Esophagus squamous epithelium (tissue), 5 donors: ENCODE measurements around the gene KRT8. TPM values are rescaled to one million over a fixed set of nuclear protein-coding genes. Genes with fewer than 3 reads are reported as not detected.

ENCODE experiments used
- DNase-seq: peaks from one replicate; lab custom pipeline; 2025; lab: John Stamatoyannopoulos, UW
- H3K27ac ChIP-seq, 4 donors: fragments of 200-600 bp; sonication (generic); one replicate each; pipeline ENCODE4 v1.5.1; 2016 to 2019; ENCODE audit warnings: mild to moderate bottlenecking in 1 of 4
- H3K27me3 ChIP-seq, 4 donors: fragments of 200-600 bp; sonication (generic); 1 replicate in 3 of 4; 2 replicates in 1 of 4; pipeline versions ENCODE4 v1.5.1 to v1.6.0; 2017 to 2021; ENCODE audit warnings: antibody characterized with exemption in 1 of 4
- H3K36me3 ChIP-seq, 3 donors: fragments of 200-600 bp; sonication (generic); one replicate each; pipeline ENCODE4 v1.5.1; 2016 to 2019
- H3K4me1 ChIP-seq, 3 donors: fragments of 200-600 bp; sonication (generic); one replicate each; pipeline ENCODE4 v1.5.1; 2017 to 2019
- H3K4me3 ChIP-seq, 4 donors: fragments of 200-600 bp; sonication (generic); 1 replicate in 3 of 4; 2 replicates in 1 of 4; pipeline ENCODE4 v1.5.1; 2016 to 2019; ENCODE audit warnings: mild to moderate bottlenecking in 2 of 4, moderate library complexity in 1 of 4
- H3K9me3 ChIP-seq, 3 donors: fragments of 200-600 bp; sonication (generic); one replicate each; pipeline ENCODE4 v1.5.1; 2016 to 2019
- CTCF ChIP-seq, 6 experiments: fragments of 450-650 bp in 4 of 6; fragments of 200-600 bp in 2 of 6; sonication (generic) in 2 of 6; IDR thresholded peaks; one replicate each; pipeline ENCODE4 v1.5.1; 2016 to 2019; ENCODE audit warnings: antibody characterized with exemption in 6 of 6, mild to moderate bottlenecking in 4 of 6, moderate library complexity in 4 of 6
- POLR2A ChIP-seq, 4 donors: fragments of 450-650 bp; IDR thresholded peaks; one replicate each; pipeline ENCODE4 v1.6.1; 2017; ENCODE audit warnings: antibody characterized with exemption in 4 of 4, mild to moderate bottlenecking in 4 of 4, moderate library complexity in 3 of 4
- WGBS, 2 donors: methylation state at CpG; one replicate each; pipeline ENCODE4 v1.1.5; 2018; 5-methylcytosine and 5-hydroxymethylcytosine counted together
- intact Hi-C: fragments of 100-400 bp; cut with DNase I; formaldehyde crosslinking; loops from one replicate; pipeline ENCODE4 v1.15.0; 2022
- total RNA-seq, 4 donors: library from RNA; depleted of rRNA; stranded (reverse); fragments of >200 nt; gene quantifications; one replicate each; pipeline ENCODE4 v1.1.0, GENCODE V29; 2016
- donor health status: DM: yes; HTN: yes; CAD: no.

The KRT8 gene
- total RNA-seq, 4 donors from 2014 or later = 27.2 to 50.2 (median 38.2) TPM

GRCh38 chr12:52914576-52915121, 9.8 kb upstream of the KRT8 start:
- TF ChIP-seq CTCF (IDR thresholded peaks at IDR 0.05) (no peak), POLR2A (IDR thresholded peaks at IDR 0.05) (no peak)
- Histone ChIP-seq H3K4me3 (no peak overlapping the region), H3K36me3 (no peaks in the 10 kb centered on the region), H3K4me1 (no peaks in the 10 kb centered on the region), H3K27me3 (peaks cover 0 to 26% (median 0%) of the 10 kb centered on the region in 4 donors), H3K9me3 (no peaks in the 10 kb centered on the region), H3K27ac (no peak overlapping the region)
- DNase-seq = no peak
- intact Hi-C loops = no loop called here
- WGBS, 2 donors = 94 to 100% methylated on average over 1 to 5 of the region's 7 CpGs

- intact Hi-C loops = no loop called here
- Histone ChIP-seq H3K27ac (no peak overlapping the region), H3K27me3 (peaks cover 0 to 26% (median 0%) of the 10 kb centered on the region in 4 donors), H3K9me3 (no peaks in the 10 kb centered on the region), H3K36me3 (no peaks in the 10 kb centered on the region), H3K4me1 (peaks cover 0 to 5% (median 0%) of the 10 kb centered on the region in 3 donors), H3K4me3 (no peak overlapping the region)
- no peak for TF ChIP-seq CTCF (IDR thresholded peaks at IDR 0.05)
- no peak for TF ChIP-seq POLR2A (IDR thresholded peaks at IDR 0.05)
- DNase-seq = no peak
- WGBS, 2 donors = 88 to 93% methylated on average over 9 of the region's 9 CpGs
These were observed 8.6 kb upstream of the KRT8 start for GRCh38 chr12:52913431-52913821.

- Histone ChIP-seq H3K27me3 (peaks cover 0 to 26% (median 0%) of the 10 kb centered on the region in 4 donors), H3K36me3 (no peaks in the 10 kb centered on the region), H3K4me3 (no peak overlapping the region), H3K9me3 (no peaks in the 10 kb centered on the region), H3K4me1 (peaks cover 2 to 10% (median 2%) of the 10 kb centered on the region in 3 donors), H3K27ac (no peak overlapping the region)
- no peak for TF ChIP-seq POLR2A (IDR thresholded peaks at IDR 0.05)
- no peak for TF ChIP-seq CTCF (IDR thresholded peaks at IDR 0.05)
- 88 to 89% methylated on average over 7 of the region's 8 CpGs for WGBS, 2 donors
- DNase-seq = no peak
- intact Hi-C loops = no loop called here
These were observed 8.0 kb upstream of the KRT8 start for GRCh38 chr12:52912711-52913430.

GRCh38 chr12:52910248-52910883, 5.5 kb upstream of the KRT8 start:
- H3K27ac ChIP-seq = no peak overlapping the region
- intact Hi-C loops = no loop called here
- WGBS, 2 donors = 59 to 77% methylated on average over 7 to 8 of the region's 10 CpGs
- peaks cover 17 to 35% (median 21%) of the 10 kb centered on the region in 3 donors for H3K4me1 ChIP-seq
- H3K27me3 ChIP-seq = peaks cover 0 to 13% (median 0%) of the 10 kb centered on the region in 4 donors
- H3K36me3 ChIP-seq = no peaks in the 10 kb centered on the region
- TF ChIP-seq CTCF (IDR thresholded peaks at IDR 0.05) (no peak), POLR2A (IDR thresholded peaks at IDR 0.05) (no peak)
- H3K4me3 ChIP-seq = no peak overlapping the region
- no peak for DNase-seq
- no peaks in the 10 kb centered on the region for H3K9me3 ChIP-seq

- Histone ChIP-seq H3K4me3 (no peak overlapping the region), H3K27me3 (peaks cover 0 to 13% (median 0%) of the 10 kb centered on the region in 4 donors), H3K27ac (no peak overlapping the region), H3K9me3 (no peaks in the 10 kb centered on the region), H3K36me3 (no peaks in the 10 kb centered on the region), H3K4me1 (peaks cover 22 to 41% (median 27%) of the 10 kb centered on the region in 3 donors)
- TF ChIP-seq POLR2A (IDR thresholded peaks at IDR 0.05) (no peak), CTCF (IDR thresholded peaks at IDR 0.05) (no peak)
- WGBS, 2 donors = 79 to 96% methylated on average over 3 of the region's 3 CpGs
- intact Hi-C loops = no loop called here
- no peak for DNase-seq
These were observed 4.9 kb upstream of the KRT8 start for GRCh38 chr12:52909796-52910195.
